NOMO-1 treated with DMSO at 0.1 percent for 48 hours (cell line): ENCODE results near the gene MGMT.

ENCODE experiments used
- DNase-seq: peaks from one replicate; lab custom pipeline; 2025; ENCODE audit not compliant: unreplicated experiment; lab: John Stamatoyannopoulos, UW

The MGMT gene

DNA sequence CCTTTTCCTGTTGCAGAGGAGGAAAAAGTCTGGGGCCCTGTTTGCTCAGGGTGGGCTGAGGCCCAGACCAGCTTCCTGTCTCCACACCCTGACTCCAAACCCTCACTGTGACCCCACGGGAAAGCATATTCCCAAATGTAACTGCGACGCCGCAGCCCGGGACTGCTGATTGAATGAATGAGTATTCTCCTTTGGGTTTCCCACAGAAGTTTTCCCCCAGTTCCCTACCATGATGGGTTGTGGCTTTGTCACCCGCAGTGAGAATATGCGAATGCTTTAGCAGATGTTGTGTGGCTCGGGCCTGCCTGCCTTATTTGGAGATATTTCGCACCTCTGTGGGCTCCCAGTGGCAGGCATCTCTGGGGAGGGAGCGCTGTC lies 50.6 kb downstream of the MGMT start:
- DNase-seq, result no peak

DNA sequence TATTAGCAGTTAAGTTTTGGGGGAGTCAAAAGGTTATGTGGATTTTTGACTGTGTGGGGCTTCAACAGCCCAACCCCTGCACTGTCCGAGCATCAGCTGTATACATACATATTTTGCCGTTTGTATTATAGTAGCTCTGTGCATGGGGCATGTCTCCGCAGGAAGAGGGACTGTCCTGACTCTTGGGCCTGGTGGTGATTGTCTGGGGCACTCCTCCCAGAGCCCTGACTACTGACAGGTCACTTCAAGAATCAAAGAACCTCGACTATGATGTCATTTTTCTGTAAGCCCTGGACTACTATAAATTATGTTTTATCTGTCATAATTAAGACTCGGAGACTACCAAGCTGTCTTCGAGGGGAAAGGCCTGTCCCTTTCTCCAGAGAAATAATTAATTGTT lies 51.8 kb downstream of the MGMT start:
- DNase-seq, result no peak

DNA sequence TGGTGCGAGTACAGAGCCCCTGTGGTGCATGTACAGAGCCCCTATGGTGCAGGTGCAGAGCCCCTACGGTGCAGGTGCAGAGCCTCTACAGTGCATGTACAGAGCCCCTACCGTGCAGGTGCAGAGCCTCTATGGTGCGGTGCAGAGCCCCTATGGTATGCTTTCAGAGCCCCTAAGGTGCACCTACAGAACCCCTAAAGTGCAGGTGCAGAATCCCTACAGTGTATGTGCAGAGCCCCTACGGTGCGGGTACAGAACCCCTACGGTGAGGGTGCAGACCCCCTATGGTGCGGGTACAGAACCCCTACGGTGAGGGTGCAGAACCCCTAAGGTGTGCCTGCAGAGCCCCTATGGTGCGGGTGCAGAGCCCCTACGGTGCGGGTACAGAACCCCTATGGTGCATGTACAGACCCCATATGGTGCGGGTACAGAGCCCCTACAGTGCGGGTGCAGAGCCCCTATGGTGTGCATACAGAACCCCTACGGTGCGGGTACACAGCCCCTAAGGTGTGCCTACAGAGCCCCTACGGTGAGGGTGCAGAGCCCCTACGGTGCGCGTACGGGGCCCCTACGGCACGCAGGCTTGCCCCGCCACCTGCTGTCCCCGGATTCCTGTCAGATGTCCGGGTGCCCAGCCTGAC lies 53.5 kb downstream of the MGMT start:
- no peak for DNase-seq

DNA sequence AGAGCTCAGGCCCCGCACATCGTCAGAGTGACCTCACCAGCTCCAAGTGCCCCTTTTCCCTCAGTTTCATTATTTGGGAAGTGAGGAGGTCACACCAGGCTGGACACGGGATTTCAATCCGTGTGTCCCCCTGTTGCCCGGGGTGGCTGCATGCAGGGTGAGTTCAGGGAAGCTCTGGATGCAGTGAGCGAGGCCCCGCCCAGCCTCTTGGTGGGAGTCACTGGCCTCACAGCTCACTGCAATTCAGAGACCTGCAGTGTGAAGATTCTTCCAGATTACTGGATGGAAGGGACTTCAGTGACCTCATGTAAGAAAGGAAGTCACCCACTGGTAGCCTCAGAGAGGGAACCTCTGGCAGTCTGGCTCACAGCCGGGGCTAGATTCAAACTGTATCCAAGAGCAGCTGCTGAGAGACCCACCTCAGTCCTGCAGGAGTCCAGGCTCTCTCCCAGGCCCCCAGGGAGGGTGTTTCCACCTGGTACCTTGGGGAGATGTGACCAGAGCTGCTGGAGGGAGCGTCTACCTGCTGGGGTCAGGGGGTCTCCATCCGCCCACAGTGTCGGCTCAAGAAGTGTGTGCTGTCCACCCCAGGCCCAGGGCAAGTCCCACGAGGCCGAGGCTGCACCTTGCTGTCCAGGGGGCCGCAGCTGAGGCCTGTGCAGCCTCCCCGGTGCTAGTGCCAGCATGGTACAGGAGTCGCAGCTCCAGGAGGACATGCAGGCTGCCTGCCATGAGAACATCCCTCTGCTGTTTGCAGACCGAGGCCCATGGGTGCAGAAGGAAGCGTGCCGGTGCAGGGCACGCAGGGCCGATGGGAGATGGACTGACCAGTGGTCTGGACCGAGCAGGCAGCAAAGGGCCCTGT lies 54.4 kb downstream of the MGMT start:
- no peak for DNase-seq

GRCh38 chr10:129522041-129522585 lies 55.1 kb downstream of the MGMT start:
- no peak for DNase-seq

DNA sequence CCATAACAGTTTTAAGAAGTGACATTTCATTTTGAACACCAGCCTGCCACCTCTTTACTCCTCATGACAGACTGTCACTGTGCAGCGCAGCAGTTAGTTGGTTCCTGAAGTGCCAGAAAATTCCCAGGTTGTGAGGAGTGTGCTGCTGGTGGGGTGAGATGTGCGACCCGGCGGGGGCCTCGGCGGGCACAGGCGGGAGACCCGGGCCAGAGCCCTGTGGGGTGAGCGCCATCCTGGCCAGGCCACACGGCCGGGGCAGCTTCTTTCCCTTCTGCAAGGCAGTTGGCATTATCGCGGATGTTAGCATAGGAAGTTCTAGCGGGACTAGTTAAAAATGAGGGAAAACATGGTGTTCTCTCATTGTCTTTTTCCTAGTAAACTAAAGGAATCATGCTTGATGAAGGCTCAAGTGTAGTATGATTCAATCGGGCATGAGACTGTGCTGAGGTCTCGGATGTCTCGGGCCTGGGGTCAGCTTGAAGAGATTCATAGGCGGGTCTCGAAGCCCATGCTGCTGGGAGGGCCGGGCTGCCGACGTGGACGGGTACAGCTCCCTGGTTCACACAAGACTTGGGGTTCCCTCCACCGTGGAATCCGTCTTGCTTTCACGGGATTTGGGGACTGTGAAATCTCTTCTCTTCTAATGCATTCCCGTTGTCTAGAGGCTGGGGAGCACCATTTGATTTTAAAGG lies 56.1 kb downstream of the MGMT start:
- no peak for DNase-seq

DNA sequence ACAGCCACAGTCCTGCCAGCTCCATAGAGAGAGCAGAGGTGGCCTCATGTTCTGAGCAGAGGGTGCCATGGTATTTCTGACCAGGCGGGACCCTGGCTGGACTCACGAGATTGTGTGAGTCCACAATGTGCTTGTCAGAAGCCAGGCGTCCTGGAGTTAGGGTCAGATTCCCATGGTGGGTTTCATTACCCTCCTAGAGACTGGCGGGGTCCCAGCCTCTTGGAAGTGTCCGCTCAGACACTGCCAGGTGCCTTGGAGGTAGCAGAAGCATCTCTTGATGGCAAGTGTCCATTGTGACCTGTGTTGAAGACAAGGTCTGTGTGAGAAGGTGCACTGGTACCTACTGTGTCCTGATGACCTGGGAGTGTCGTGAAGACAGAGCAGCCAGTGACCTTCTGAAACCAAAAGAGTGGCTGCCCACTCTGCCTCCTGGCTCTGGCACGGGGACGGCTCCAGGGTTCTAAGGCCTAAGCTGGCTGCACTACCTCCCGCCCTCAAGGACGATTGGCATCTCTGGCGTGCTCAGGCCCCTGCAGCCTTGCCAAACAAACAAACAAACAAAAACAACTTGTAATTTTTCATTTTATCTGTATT lies 56.8 kb downstream of the MGMT start:
- DNase-seq, result no peak

DNA sequence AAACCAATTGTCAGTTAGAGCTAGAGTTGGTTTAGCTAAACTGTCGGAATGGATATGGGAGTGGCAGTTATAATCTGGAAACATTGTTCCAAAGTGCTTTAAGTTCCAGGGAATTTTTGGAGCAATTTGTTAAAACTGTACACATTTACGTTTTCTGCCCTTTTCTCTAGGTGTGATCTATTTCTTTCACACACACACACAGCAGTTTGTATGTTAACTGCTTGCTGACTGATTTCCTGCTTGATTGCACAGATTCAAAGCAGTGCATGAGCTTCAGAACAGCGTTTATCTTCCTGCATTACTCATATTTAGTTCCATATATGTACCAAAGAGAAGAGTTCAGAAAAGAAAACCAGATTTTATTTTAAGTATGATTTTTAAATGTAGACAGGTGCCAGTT lies 57.9 kb downstream of the MGMT start:
- DNase-seq, result no peak

DNA sequence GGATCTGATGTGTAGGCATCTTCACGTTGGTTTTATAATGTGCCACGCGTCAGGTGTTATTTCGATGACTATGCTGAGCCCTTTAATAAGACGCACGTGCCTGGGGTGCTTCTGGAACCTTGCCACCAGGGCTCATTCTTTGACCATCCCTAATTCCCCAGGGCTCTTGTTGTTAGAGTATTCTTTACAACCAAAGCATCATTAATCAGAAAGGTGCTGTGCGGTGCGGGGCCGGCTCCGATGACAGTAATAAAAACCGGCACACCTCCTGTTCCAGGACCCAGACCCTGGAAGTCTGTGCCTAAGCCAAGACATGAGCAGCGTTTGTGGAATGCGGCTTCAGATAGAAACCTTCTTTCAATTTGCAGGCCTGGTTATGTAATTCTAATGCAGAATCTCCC lies 58.4 kb downstream of the MGMT start:
- DNase-seq, result no peak

GRCh38 chr10:129526943-129527342 lies 59.9 kb downstream of the MGMT start:
- DNase-seq, result no peak

DNA sequence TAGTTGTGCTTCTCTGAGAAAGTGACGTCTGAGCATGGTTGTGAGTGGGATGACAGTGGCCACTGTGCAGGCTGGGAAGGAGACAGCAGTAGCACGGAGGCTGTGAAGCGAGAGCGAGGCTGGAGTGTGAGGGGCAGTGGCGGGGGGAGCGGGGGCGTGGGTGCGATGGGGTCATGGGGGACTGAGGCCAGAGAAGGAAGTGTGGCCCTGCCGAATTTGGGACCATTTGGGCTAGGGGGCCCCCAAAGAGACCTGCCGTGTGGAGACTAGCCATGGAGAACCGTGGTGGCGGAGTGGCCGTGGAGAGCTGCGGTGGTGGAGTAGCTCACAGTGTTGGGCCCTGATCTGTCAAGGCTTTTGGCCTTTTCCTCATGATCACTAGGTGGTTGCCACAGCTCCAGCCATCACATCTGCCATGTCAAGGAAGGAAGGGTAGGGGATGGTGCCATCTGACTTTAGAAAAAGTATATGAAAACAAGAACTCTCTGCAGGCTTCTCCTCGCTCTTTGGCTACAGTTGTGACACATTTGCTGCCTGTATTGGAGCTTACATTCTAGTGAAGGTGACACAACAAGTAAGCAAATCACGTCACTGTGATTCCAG lies 61.4 kb downstream of the MGMT start:
- no peak for DNase-seq

GRCh38 chr10:129530581-129530980 lies 63.5 kb downstream of the MGMT start:
- no peak for DNase-seq

- DNase-seq, result no peak
These were observed 64.3 kb downstream of the MGMT start for GRCh38 chr10:129531195-129531968.

DNA sequence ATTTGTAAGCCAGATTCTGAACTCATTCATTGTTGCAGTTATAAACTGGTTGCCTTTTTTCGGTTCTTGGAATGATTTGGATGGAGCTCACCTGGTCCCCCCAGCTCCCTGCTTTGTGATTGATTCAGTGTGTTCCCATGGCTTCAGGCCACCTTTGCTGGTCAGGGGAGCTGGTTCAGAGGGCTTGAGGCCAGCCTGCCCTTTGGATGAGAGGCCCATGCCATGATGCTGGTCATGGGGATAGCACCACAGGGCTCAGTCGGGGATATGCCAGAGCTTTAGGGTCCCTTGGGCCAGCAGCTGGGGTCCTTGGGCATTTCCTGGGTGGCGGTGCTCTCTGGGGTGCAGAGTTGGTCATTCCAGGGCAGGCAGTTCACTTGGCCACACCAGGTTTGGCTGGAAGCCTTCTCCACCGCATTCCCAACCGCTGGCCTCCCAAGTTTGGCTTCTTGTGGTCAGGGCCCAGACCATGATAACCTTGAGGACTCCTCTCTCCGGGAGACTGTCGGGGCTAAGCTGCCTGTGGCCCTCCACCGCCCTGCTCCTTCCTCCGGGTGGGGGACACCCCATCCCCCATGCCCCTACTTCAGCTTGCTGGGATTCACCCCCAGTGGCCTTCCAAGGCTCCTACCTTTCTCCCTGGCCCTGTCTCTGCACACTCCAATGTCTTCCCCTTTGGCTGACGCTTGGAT lies 65.1 kb downstream of the MGMT start:
- DNase-seq, result no peak

DNA sequence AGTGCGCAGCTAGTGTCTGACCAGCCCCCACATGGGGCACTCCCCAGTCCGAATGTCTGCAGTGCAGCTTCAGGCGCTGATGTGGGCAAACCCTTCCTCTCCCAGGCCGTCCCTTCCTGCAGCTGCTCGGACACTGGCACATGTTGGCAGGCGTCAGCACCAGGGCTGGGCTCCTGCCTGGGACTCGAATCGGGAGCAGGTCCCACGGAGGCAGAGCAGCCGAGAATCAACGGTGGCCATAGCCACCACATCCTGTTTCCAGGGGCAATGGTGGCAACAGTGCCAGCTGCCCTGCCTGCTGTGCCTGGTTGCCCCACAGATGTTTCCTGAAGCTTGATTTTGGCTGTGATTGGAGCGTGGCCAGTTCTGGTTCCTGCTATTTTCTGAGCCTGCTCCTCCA lies 65.8 kb downstream of the MGMT start:
- no peak for DNase-seq

DNA sequence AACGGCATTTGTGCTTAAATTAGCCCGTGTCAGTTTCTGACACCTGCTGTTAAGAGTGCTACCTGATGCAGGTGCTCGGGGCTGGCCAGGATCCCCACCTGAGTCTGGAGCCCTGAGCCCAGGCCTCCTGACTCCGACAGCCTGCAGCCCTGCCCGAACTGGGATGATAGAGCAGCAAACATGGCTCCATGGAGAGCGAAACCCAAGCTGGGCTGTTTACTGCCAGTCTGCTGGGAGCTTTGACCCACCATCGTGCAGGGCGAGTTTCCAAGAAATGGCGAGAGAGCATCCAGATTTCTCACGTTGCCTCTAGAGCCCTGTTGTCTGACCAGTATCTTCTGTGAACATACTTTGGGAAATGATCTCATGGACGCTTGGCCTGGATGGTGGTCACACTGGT lies 66.2 kb downstream of the MGMT start:
- DNase-seq, result no peak

GRCh38 chr10:129534826-129535225 lies 67.8 kb downstream of the MGMT start:
- DNase-seq, result no peak

- DNase-seq, result no peak
These were observed 69.3 kb downstream of the MGMT start for GRCh38 chr10:129536336-129536735.

DNA sequence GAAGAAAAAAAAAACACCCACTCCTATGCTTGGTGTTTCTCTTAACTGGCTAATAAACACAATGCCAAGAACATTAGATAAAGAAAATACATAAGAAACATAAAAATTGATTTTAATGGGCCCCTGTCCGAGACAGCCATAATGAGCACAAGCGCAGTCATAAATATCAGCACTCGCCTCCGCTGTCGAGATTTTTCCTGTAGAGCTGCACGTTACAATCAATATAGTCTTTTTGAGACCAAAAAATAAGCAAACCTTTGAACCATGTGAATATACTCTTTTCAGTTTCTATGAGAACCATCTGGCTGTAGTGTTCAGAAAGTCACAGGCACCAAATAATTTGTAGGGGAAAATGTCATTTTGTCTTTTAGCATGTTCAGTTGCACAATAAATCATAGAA lies 70.1 kb downstream of the MGMT start:
- DNase-seq, result no peak

- no peak for DNase-seq
These were observed 71.2 kb downstream of the MGMT start for GRCh38 chr10:129538236-129538635.
